Natural killer cell treated with Interleukin-12 subunit alpha and Interleukin-12 subunit beta and Interleukin-15 and Interleukin-18, amount 100 ng/mL, for 72 hours (primary cell): ENCODE measurements around the gene SDF4. TPM values are rescaled to one million over a fixed set of nuclear protein-coding genes. Genes with fewer than 3 reads are reported as not detected.

Source experiments
- ATAC-seq, 2 donors: fragments of 150-1000 bp; cut with Tn5 transposase in 1 of 2; sonication (Bioruptor Pico), chemical (Tn5 transposase) in 1 of 2; 2 replicates each; pipeline ENCODE4 v1.10.0; 2021
- DNase-seq: peaks from one replicate; pipeline ENCODE4 v3.0.0; 2022; ENCODE audit warnings: low spot score
- H3K27ac Mint-ChIP-seq, 2 donors: 1 replicate in 1 of 2; 2 replicates in 1 of 2; pipeline ENCODE4 v1.8.0; 2022; ENCODE audit warnings: mixed read lengths in 2 of 2, mild to moderate bottlenecking in 1 of 2, moderate library complexity in 1 of 2
- H3K27me3 Mint-ChIP-seq, 2 donors: 1 replicate in 1 of 2; 2 replicates in 1 of 2; pipeline ENCODE4 v1.8.0; 2022; ENCODE audit warnings: mixed read lengths in 2 of 2
- H3K36me3 Mint-ChIP-seq: one replicate; pipeline ENCODE4 v1.8.0; 2022; ENCODE audit warnings: mixed read lengths
- H3K4me1 Mint-ChIP-seq, 2 donors: 1 replicate in 1 of 2; 2 replicates in 1 of 2; pipeline ENCODE4 v1.8.0; 2022; ENCODE audit warnings: low read depth in 2 of 2, mixed read lengths in 2 of 2, mild to moderate bottlenecking in 1 of 2
- H3K4me3 Mint-ChIP-seq: one replicate; pipeline ENCODE4 v1.8.0; 2022; ENCODE audit warnings: mixed read lengths
- H3K9me3 Mint-ChIP-seq: 2 replicates; pipeline ENCODE4 v1.8.0; 2022; ENCODE audit warnings: mixed read lengths
- total RNA-seq, 2 donors: library from RNA; stranded (reverse); gene quantifications; one replicate each; pipeline ENCODE4 v1.2.3, GENCODE V29; 2022

The SDF4 gene
- total RNA-seq, 2 donors from 2014 or later = 243 to 251 TPM

DNA sequence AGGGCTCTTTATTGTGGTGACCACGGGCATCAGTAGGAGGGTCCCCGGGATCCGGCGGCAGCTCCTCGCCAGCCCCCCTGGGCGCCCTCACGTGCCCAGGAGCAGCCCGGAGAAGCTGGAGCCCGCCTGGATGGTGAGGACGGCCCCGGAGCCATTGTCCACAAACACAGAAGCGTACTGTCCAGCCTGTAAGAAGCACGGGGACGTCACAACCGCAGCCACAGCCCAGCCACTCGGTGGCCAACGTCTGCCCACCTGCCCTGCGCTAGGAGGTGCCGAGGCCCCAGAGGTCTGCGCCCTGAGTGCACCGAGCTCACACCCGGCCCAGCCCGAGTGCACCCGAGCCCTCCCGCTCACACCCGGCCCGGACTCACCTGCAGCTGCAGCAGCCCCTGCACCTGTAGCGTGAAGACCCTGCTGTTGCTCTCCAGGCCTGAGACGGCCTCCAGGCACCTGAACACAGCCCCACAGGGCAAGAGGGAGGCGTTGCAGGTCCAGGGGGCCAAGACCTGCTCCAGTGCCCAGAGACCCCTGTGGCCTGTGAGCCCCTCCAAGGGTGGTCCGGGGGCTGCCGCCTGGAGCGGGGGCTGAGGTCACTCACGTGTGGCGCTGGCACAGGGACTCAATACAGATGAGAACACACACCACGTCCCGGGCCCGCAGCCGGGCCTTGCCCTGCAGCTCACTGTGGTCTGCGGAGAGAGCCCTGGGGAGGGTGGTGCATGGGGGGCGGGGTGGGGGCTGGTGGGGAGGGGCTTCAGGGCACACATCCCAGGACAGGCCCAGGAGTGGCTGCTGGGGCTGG lies 10.9 kb upstream of the SDF4 start:
- no peak for ATAC-seq

DNA sequence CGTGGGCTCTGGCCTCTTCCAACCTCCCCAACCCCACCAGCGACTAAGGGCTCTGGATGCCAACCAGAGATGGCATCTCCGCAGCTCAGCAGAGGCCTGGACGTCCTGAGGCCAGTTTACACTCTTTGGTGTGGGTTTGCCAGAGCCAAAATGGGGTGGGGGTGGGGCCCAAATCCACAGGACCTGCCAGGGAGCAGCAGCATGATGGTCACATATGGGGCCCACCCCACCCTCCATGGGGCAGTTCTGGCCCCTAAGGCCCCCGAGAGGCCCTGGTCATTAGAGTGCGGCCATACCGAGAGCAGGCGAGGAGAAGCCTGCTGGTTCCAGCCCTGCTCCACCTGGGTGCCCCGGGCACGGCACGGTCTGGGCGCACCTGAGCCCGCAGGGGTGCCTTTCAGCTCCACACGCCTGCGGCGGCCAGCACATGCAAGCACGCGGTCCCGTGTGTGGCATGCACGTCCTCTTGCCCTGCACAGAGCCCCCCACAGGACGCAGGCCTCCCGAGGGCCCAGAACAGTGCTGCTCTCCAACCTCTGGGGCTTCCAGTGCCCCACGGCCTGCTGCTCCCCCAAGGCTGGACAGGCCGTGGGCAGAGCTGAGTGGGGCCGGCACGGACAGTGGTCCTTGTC lies 9.9 kb upstream of the SDF4 start:
- no peak overlapping the region for H3K27ac Mint-ChIP-seq
- no peak overlapping the region for H3K4me3 Mint-ChIP-seq
- no peaks in the 10 kb centered on the region for H3K9me3 Mint-ChIP-seq
- H3K27me3 Mint-ChIP-seq = no peaks in the 10 kb centered on the region
- DNase-seq (no peak), ATAC-seq (no peak)
- H3K36me3 Mint-ChIP-seq = no peaks in the 10 kb centered on the region
- no peaks in the 10 kb centered on the region for H3K4me1 Mint-ChIP-seq

More for the DNA sequence above, 10.9 kb upstream of the SDF4 start:
- no peak overlapping the region for H3K4me3 Mint-ChIP-seq
- no peak overlapping the region for H3K27ac Mint-ChIP-seq
- no peaks in the 10 kb centered on the region for H3K4me1 Mint-ChIP-seq
- H3K36me3 Mint-ChIP-seq = no peaks in the 10 kb centered on the region
- H3K9me3 Mint-ChIP-seq = no peaks in the 10 kb centered on the region
- DNase-seq = no peak
- no peaks in the 10 kb centered on the region for H3K27me3 Mint-ChIP-seq

DNA sequence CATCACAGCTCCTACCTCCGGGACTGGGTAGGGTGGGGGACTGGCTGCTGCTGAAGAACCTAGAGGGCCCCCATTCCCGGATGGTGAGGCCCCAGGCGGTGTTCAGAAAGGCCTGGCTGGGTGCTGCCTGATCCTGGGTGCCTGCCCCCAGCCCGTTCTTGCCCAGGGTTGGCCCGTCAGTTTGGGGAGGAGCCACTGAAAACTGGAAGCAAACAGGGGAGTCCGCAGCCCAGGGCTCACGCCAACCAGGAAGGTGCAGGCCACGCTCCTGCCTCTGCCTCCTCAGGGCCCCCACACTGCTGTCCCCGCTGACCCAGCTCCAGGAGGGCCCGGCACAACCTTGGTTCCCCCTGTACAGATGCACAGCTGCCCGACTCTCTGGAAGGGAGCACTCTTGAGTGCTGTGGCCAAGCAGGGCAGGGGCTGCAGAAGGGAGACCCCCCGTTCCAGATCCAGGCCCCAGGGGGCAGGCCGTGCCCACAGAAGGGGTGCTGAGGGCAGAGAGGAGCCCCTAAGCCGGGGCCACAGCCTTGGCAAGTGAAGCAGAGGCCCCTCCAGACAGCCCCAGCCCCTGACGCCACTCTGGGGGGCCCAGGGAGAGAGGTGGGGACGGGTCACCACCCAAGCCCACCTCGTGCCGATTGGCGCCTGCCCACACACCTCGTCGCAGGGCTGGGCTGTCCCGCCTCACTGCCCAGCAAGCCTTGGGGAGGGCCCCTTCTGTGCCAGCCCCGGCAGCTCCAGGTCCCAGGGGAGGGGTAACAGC lies 9.2 kb upstream of the SDF4 start:
- no peak overlapping the region for H3K27ac Mint-ChIP-seq
- H3K27me3 Mint-ChIP-seq = no peaks in the 10 kb centered on the region
- ATAC-seq = no peak
- H3K9me3 Mint-ChIP-seq = no peaks in the 10 kb centered on the region
- DNase-seq = no peak
- H3K36me3 Mint-ChIP-seq = no peaks in the 10 kb centered on the region
- no peaks in the 10 kb centered on the region for H3K4me1 Mint-ChIP-seq
- no peak overlapping the region for H3K4me3 Mint-ChIP-seq

DNA sequence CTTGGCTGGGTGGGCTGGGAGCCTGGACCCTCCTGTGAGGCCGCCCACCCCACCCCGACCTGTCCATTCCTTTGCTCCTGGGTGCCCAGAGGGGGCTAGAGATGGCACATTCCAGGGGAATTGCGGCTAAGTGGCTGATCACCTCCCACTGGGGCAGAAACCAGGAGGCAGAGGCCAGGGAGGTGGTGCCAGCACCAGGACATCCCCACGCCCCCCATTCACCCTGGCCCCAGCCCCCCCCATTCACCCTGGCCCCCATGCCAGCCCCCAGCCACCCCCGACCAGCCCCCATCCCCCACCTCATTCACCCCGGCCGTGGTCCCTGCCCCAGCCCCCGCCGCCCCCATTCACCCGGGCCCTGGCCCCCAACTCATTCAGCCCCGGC lies 8.5 kb upstream of the SDF4 start:
- Mint-ChIP-seq H3K4me1 (no peaks in the 10 kb centered on the region), H3K4me3 (no peak overlapping the region), H3K27me3 (no peaks in the 10 kb centered on the region), H3K36me3 (no peaks in the 10 kb centered on the region), H3K9me3 (no peaks in the 10 kb centered on the region), H3K27ac (no peak overlapping the region)
- DNase-seq (no peak), ATAC-seq (no peak)

DNA sequence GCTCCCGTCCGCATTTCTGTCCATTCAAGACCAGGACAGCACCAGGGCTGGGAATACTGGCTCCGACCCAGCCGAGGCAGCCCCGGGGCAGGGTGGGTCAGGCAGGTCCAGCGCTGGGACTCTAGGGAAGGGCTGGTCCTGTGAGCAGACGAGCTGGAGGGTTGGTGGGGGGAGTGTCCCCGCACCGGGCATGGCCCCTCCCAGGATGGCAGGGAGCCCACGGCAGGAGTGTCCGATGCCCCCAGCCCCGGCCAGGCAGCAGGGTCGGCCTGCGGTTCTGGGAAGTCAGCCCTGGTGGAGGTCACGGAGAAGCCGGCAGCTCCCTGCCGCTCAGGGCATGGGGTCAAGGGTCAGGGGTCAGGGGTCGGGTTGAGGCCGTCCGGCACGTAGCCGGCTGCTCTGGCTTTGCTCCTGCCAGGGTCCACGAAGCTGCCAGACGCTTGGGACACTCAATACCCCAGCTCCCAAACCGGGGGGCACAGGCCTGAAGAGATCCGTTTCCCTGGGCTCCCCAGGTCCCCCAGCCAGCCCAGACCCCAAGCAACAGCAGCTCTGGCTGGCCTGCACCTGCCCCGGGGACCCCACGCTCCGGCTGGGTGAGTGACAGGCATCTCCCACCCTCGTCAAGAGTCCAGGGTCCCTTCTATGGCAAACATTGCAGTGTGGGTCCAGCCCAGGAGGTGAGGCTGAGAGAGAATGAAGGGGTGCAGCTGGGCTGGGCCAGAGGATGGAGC lies 8.0 kb upstream of the SDF4 start:
- no peak overlapping the region for H3K4me3 Mint-ChIP-seq
- no peak for ATAC-seq

GRCh38 chr1:1239227-1239613 lies 7.4 kb upstream of the SDF4 start:
- H3K9me3 Mint-ChIP-seq = no peaks in the 10 kb centered on the region
- H3K27ac Mint-ChIP-seq = no peak overlapping the region
- DNase-seq = no peak
- no peak overlapping the region for H3K4me3 Mint-ChIP-seq
- no peaks in the 10 kb centered on the region for H3K36me3 Mint-ChIP-seq
- no peaks in the 10 kb centered on the region for H3K27me3 Mint-ChIP-seq
- no peak for ATAC-seq
- H3K4me1 Mint-ChIP-seq = peaks cover 0 to 2% of the 10 kb centered on the region in 2 donors

More for the DNA sequence above, 8.0 kb upstream of the SDF4 start:
- Mint-ChIP-seq H3K36me3 (no peaks in the 10 kb centered on the region), H3K27ac (no peak overlapping the region), H3K27me3 (no peaks in the 10 kb centered on the region), H3K9me3 (no peaks in the 10 kb centered on the region), H3K4me1 (no peaks in the 10 kb centered on the region)
- no peak for DNase-seq

DNA sequence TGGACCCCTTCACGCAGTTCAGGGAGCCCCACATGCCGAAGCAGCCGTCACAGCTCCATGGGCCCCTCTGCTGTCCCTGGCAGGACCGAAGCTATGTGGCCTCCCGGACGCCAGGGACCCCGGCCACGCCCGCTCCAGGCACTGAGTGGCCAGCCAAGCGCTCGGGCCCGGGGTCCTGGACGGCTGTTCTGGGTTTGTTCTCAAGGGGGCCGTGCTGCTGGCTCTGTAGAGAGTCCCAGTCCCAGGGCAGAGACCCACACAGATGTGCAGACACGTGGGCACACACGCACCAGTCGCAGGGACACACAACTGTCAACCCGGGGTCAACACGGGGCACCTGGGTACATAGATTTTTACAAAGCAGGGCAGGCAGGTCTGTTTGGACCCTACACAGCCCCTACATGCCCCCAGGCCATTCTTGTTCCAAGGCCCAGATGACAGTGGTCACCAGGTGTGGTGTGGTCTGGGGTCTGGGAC lies 6.9 kb upstream of the SDF4 start:
- no peak for ATAC-seq
- no peaks in the 10 kb centered on the region for H3K27me3 Mint-ChIP-seq
- no peak for DNase-seq
- peaks cover under 1% of the 10 kb centered on the region for H3K36me3 Mint-ChIP-seq
- no peak overlapping the region for H3K4me3 Mint-ChIP-seq
- H3K4me1 Mint-ChIP-seq = peaks cover 3 to 4% of the 10 kb centered on the region in 2 donors
- no peak overlapping the region for H3K27ac Mint-ChIP-seq
- no peaks in the 10 kb centered on the region for H3K9me3 Mint-ChIP-seq

DNA sequence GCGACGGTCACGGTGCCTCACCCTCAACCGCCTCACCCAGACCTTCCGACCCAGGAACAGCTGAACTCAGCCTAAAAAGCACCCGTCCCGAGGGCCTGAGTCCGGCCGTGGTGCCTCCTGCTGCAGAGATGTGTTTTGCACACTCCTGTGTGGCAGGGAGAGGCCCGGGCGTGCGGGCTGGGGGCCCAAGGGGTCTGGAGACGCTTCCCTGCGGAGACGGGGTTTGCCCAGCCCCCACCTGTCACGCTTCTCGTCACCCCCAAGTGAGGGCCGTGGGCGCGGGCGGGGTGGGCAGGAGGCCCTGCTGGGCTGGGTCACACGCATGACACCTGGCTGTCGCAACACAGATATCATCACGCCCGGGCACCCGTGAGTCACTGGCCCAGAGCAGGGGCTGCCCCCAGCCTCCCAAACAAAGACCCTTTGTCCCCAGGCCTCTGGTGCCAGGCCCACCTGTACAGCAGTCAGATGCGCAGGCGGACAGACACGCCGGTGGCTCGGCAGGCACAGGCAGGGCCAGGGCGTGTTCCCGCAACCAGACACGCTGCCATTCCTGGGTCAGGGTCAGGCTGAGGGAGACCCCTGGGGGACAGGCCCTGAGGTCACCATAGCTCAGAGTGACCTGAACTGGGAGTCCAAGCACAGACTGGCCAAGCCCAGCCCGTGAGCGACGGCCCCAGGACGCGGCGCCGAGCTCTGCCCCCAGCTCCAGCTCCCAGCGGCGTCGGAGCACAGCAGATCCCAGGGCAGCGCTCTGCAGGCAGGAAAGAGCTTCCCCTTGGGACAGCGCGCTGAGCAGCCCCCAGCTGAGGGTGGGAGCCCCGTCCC lies 6.3 kb upstream of the SDF4 start:
- Mint-ChIP-seq H3K9me3 (no peaks in the 10 kb centered on the region), H3K36me3 (peaks cover 5% of the 10 kb centered on the region), H3K4me1 (peaks cover 7 to 9% of the 10 kb centered on the region in 2 donors), H3K27ac (no peak overlapping the region), H3K4me3 (no peak overlapping the region), H3K27me3 (no peaks in the 10 kb centered on the region)
- DNase-seq (no peak), ATAC-seq (no peak)

- ATAC-seq = no peak
- H3K36me3 Mint-ChIP-seq = peaks cover 5% of the 10 kb centered on the region
- H3K4me3 Mint-ChIP-seq = no peak overlapping the region
- peaks cover 7 to 9% of the 10 kb centered on the region in 2 donors for H3K4me1 Mint-ChIP-seq
- H3K27ac Mint-ChIP-seq = no peak overlapping the region
- no peaks in the 10 kb centered on the region for H3K27me3 Mint-ChIP-seq
- no peak for DNase-seq
- no peaks in the 10 kb centered on the region for H3K9me3 Mint-ChIP-seq
Observed at GRCh38 chr1:1236945-1237873, 5.4 kb upstream of the SDF4 start.

- no peak for ATAC-seq
- Mint-ChIP-seq H3K9me3 (no peaks in the 10 kb centered on the region), H3K4me1 (peaks cover 7 to 9% of the 10 kb centered on the region in 2 donors), H3K36me3 (peaks cover 5% of the 10 kb centered on the region), H3K27ac (no peak overlapping the region), H3K27me3 (no peaks in the 10 kb centered on the region), H3K4me3 (no peak overlapping the region)
- no peak for DNase-seq
Observed at GRCh38 chr1:1236176-1236763, 4.5 kb upstream of the SDF4 start.

DNA sequence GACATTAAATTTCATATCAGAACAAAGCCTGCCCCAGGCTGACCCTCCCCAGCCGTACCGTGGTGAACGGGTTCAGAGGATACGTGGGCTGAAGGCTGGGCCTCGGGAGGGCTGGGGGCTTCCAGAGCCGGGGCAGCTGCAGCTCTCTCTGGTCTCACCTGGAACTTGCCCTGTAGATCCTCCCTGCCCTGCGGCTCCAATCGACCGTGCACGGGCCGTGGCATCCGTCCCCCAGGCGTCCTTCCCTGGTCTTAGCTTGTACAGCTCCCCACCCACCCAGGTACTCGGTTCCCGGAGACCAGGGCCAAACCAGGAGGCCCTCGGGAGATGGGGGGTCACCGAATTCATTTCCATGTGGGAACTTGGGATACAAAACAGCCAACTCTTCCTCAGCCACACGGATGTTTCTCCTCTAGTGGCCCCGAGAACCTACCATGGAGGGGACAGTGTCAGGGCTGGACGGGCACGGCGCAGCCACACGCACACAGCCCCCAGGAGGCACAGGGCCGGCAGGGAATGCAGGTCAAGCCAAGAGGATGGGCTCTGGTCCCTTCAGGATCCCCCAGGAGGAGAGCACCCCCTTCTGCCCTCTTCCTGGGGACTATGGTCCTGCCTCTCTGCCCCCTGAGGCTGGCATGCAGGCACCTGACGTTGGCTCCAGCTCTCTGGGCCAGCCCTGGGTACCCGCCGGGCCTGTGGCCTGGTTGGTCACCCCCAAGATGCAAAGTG lies 3.4 kb upstream of the SDF4 start:
- Mint-ChIP-seq H3K4me1 (peaks cover 13 to 15% of the 10 kb centered on the region in 2 donors), H3K27ac (no peak overlapping the region), H3K4me3 (no peak overlapping the region), H3K36me3 (peaks cover 12% of the 10 kb centered on the region), H3K9me3 (no peaks in the 10 kb centered on the region), H3K27me3 (no peaks in the 10 kb centered on the region)
- ATAC-seq = no peak
- DNase-seq = no peak
